Measurements from ENCODE around the gene ZCCHC10.
"Not testable (repeated sequence)": the region's sequence is repeated elsewhere in the genome, so short reads cannot be mapped to it uniquely, and the experiment has no call there.

The ZCCHC10 gene

GRCh38 chr5:133046560-133046959 lies 20.2 kb upstream of the ZCCHC10 start:
- peaks cover 11% of the 10 kb centered on the region for H3K4me1 ChIP-seq (ENCODE audit: control insufficient read depth, insufficient read depth, low read length, poor library complexity, severe bottlenecking)
- not testable (repeated sequence) for H3K4me3 ChIP-seq (ENCODE audit: insufficient read depth, low read depth, low read length, poor library complexity, severe bottlenecking); H3K27me3 ChIP-seq (replicated peaks; ENCODE audit: control insufficient read depth, insufficient read depth, low read length, poor library complexity, severe bottlenecking); H3K36me3 ChIP-seq (ENCODE audit: control insufficient read depth, insufficient read depth, low read length); H3K9me3 ChIP-seq (ENCODE audit: control insufficient read depth, low read length); DNase-seq; H3K27ac ChIP-seq (ENCODE audit: insufficient read depth, low read length, poor library complexity, severe bottlenecking)

- Histone ChIP-seq H3K4me1 (ENCODE audit: control insufficient read depth, insufficient read depth, low read length, poor library complexity, severe bottlenecking) (no peaks in the 10 kb centered on the region), H3K27ac (ENCODE audit: insufficient read depth, low read length, poor library complexity, severe bottlenecking) (no peak overlapping the region), H3K36me3 (ENCODE audit: control insufficient read depth, insufficient read depth, low read length) (no peaks in the 10 kb centered on the region), H3K9me3 (ENCODE audit: control insufficient read depth, low read length) (no peaks in the 10 kb centered on the region), H3K4me3 (ENCODE audit: insufficient read depth, low read depth, low read length, poor library complexity, severe bottlenecking) (no peak overlapping the region), H3K27me3 (replicated peaks; ENCODE audit: control insufficient read depth, insufficient read depth, low read length, poor library complexity, severe bottlenecking) (no peaks in the 10 kb centered on the region)
- DNase-seq = no peak
Observed at GRCh38 chr5:133041910-133042309, 15.6 kb upstream of the ZCCHC10 start.

DNA sequence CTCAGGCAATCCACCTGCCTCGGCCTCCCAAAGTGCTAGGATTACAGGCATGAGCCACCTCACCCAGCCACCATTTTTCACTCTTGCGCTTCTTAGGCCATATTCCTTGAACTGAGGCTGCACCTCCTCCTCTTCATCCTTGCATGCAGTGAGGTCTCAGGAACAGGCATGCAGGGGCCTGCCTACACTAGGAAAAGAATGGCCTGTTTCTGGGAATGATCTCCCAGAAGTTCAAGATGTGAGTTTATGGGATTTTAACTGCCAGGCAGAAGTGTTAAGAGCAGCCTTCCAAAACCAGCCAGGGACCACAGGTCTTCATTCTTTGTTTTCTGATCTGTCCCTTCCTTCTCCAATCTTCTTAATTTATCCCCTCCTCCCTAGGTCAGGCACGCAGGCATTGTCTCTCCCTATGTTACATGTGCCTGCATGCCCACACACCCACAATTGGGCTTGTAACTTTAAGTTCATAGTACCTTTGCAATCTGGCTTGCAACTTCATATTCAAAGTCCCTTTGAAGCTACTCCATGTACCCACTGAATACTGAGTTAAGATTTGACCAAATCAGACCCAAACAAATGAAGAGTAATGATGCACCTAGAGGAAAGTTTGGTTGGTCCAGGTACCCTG lies 14.9 kb upstream of the ZCCHC10 start:
- no peak overlapping the region for H3K27ac ChIP-seq (ENCODE audit: insufficient read depth, low read length, poor library complexity, severe bottlenecking)
- no peaks in the 10 kb centered on the region for H3K9me3 ChIP-seq (ENCODE audit: control insufficient read depth, low read length)
- no peaks in the 10 kb centered on the region for H3K27me3 ChIP-seq (replicated peaks; ENCODE audit: control insufficient read depth, insufficient read depth, low read length, poor library complexity, severe bottlenecking)
- H3K4me3 ChIP-seq (ENCODE audit: insufficient read depth, low read depth, low read length, poor library complexity, severe bottlenecking) = no peak overlapping the region
- H3K4me1 ChIP-seq (ENCODE audit: control insufficient read depth, insufficient read depth, low read length, poor library complexity, severe bottlenecking) = no peaks in the 10 kb centered on the region
- no peak for DNase-seq
- no peaks in the 10 kb centered on the region for H3K36me3 ChIP-seq (ENCODE audit: control insufficient read depth, insufficient read depth, low read length)

- not testable (repeated sequence) for H3K4me3 ChIP-seq (ENCODE audit: insufficient read depth, low read depth, low read length, poor library complexity, severe bottlenecking); DNase-seq; H3K4me1 ChIP-seq (ENCODE audit: control insufficient read depth, insufficient read depth, low read length, poor library complexity, severe bottlenecking); H3K27ac ChIP-seq (ENCODE audit: insufficient read depth, low read length, poor library complexity, severe bottlenecking); H3K27me3 ChIP-seq (replicated peaks; ENCODE audit: control insufficient read depth, insufficient read depth, low read length, poor library complexity, severe bottlenecking); H3K9me3 ChIP-seq (ENCODE audit: control insufficient read depth, low read length); H3K36me3 ChIP-seq (ENCODE audit: control insufficient read depth, insufficient read depth, low read length)
Observed at GRCh38 chr5:133036677-133037076, 10.3 kb upstream of the ZCCHC10 start.

DNA sequence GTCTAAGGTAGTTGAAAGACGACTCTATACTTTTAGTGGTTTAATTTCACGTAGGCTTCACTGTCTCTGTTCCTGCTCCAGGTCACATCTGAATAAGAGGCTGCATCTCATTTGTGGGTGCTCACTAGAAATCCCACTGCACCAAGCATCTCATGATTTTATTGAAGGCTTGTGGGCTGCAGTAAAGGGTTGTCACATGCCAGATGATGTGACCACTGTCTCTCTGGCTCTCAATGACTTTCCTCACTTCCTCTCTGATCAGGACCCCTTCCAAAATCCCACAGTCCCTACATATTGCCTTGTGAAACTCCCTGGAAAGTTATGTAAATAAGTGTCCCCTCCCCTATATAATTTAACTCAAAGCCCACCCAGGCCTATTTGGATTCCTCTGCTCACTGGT lies 8.9 kb upstream of the ZCCHC10 start:
- H3K27me3 ChIP-seq (replicated peaks; ENCODE audit: control insufficient read depth, insufficient read depth, low read length, poor library complexity, severe bottlenecking) = no peaks in the 10 kb centered on the region
- no peak for DNase-seq
- no peaks in the 10 kb centered on the region for H3K4me1 ChIP-seq (ENCODE audit: control insufficient read depth, insufficient read depth, low read length, poor library complexity, severe bottlenecking)
- no peaks in the 10 kb centered on the region for H3K36me3 ChIP-seq (ENCODE audit: control insufficient read depth, insufficient read depth, low read length)
- no peak overlapping the region for H3K27ac ChIP-seq (ENCODE audit: insufficient read depth, low read length, poor library complexity, severe bottlenecking)
- H3K9me3 ChIP-seq (ENCODE audit: control insufficient read depth, low read length) = no peaks in the 10 kb centered on the region
- no peak overlapping the region for H3K4me3 ChIP-seq (ENCODE audit: insufficient read depth, low read depth, low read length, poor library complexity, severe bottlenecking)

DNA sequence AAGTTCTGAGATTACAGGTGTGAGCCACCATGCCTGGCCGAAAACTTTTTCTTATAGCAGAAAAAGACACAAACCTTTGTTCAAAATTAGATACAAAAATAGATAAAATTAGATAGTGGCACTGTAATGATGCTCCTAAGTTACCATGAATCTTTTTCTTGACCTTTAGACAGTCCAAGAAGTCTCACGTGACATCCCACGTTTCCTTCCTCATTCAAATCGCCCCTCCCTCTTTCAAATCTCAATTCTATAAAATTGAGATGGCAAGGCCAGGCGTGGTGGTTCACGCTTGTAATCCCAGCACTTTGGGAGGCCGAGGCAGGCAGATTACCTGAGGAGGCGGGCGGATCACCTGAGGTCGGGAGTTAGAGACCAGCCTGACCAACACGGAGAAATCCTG lies 7.7 kb upstream of the ZCCHC10 start:
- H3K36me3 ChIP-seq (ENCODE audit: control insufficient read depth, insufficient read depth, low read length) = no peaks in the 10 kb centered on the region
- H3K4me3 ChIP-seq (ENCODE audit: insufficient read depth, low read depth, low read length, poor library complexity, severe bottlenecking) = no peak overlapping the region
- no peak for DNase-seq
- H3K4me1 ChIP-seq (ENCODE audit: control insufficient read depth, insufficient read depth, low read length, poor library complexity, severe bottlenecking) = no peaks in the 10 kb centered on the region
- no peak overlapping the region for H3K27ac ChIP-seq (ENCODE audit: insufficient read depth, low read length, poor library complexity, severe bottlenecking)
- H3K27me3 ChIP-seq (replicated peaks; ENCODE audit: control insufficient read depth, insufficient read depth, low read length, poor library complexity, severe bottlenecking) = no peaks in the 10 kb centered on the region
- H3K9me3 ChIP-seq (ENCODE audit: control insufficient read depth, low read length) = no peaks in the 10 kb centered on the region

DNA sequence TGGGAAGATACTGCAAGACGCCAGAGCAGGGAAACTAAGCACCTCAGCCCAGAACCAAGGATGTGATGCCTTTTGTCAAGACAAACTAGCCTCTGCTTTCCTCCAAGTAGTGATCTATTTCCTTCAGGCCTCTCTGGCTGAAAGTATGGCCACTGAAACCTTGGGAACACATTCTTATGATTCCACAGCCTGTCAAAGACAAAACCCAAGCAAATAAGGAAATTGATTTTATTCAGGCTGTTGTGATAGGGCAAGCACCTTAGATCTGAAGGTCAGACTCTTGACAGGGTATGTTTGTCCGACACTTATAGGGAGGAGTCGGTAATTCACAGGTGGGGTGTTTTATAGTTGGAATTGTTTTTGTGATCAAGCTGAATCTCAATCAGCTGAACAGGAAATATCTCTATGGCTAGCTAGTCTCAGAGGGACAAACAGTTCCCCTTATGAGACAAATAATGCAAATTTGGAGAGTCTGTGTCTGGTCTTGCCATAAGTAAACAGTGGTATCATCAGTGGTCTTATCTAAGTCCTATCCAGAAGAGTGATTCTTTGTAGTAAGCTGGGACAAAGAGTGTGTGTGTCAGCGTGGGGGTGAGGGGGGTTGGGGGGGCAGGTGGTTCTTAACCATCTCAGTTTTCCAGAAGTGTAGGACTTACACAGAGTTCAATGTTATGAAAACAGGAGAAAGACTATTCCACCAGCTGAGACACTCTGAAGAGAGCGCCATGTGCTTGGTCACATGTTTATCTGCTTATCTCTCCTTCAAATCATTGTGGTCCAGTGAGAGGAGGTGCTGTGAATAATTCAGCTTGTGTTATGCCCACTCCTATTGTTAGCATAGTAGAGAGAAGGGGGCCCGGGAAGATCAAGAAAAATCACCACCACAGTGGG lies 6.7 kb upstream of the ZCCHC10 start:
- H3K27ac ChIP-seq (ENCODE audit: insufficient read depth, low read length, poor library complexity, severe bottlenecking) = no peak overlapping the region
- H3K27me3 ChIP-seq (replicated peaks; ENCODE audit: control insufficient read depth, insufficient read depth, low read length, poor library complexity, severe bottlenecking) = no peaks in the 10 kb centered on the region
- no peaks in the 10 kb centered on the region for H3K9me3 ChIP-seq (ENCODE audit: control insufficient read depth, low read length)
- H3K4me1 ChIP-seq (ENCODE audit: control insufficient read depth, insufficient read depth, low read length, poor library complexity, severe bottlenecking) = no peaks in the 10 kb centered on the region
- DNase-seq = no peak
- H3K36me3 ChIP-seq (ENCODE audit: control insufficient read depth, insufficient read depth, low read length) = no peaks in the 10 kb centered on the region
- H3K4me3 ChIP-seq (ENCODE audit: insufficient read depth, low read depth, low read length, poor library complexity, severe bottlenecking) = no peak overlapping the region

DNA sequence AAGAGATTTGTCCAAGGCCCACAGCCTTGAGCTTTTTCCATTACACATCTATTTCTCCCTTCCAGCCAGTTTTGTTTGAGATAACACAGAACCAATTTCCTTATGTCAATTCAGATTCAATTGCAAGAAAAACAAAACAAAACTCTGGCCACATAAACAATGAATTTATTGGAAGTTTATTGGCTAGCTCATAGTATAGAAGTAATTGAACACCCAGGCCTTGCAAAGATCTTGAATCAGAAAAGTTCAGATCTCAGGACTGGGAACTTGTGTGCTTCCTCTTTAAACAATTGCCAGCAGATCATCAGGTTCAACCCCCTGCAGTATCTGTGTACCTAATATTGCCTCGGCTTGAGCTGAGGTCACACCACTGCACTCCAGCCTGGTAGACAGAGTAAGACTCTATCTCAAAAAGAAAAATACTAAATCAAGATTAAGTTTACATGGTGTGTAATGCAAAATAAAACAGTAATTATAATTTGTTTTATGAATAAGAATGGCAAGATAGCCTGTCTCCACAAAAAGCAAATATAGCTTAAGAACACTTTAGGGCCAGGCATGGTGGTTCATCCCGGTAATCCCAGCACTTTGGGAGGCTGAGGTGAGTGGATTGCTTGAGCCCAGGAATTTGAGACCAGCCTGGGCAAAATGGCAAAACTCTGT lies 4.1 kb upstream of the ZCCHC10 start:
- no peaks in the 10 kb centered on the region for H3K9me3 ChIP-seq (ENCODE audit: control insufficient read depth, low read length)
- no peaks in the 10 kb centered on the region for H3K36me3 ChIP-seq (ENCODE audit: control insufficient read depth, insufficient read depth, low read length)
- DNase-seq = no peak
- H3K27ac ChIP-seq (ENCODE audit: insufficient read depth, low read length, poor library complexity, severe bottlenecking) = no peak overlapping the region
- H3K4me1 ChIP-seq (ENCODE audit: control insufficient read depth, insufficient read depth, low read length, poor library complexity, severe bottlenecking) = no peaks in the 10 kb centered on the region
- H3K4me3 ChIP-seq (ENCODE audit: insufficient read depth, low read depth, low read length, poor library complexity, severe bottlenecking) = no peak overlapping the region
- no peaks in the 10 kb centered on the region for H3K27me3 ChIP-seq (replicated peaks; ENCODE audit: control insufficient read depth, insufficient read depth, low read length, poor library complexity, severe bottlenecking)

- Histone ChIP-seq H3K4me1 (ENCODE audit: control insufficient read depth, insufficient read depth, low read length, poor library complexity, severe bottlenecking) (no peaks in the 10 kb centered on the region), H3K27ac (ENCODE audit: insufficient read depth, low read length, poor library complexity, severe bottlenecking) (no peak overlapping the region), H3K27me3 (replicated peaks; ENCODE audit: control insufficient read depth, insufficient read depth, low read length, poor library complexity, severe bottlenecking) (no peaks in the 10 kb centered on the region), H3K36me3 (ENCODE audit: control insufficient read depth, insufficient read depth, low read length) (no peaks in the 10 kb centered on the region), H3K9me3 (ENCODE audit: control insufficient read depth, low read length) (no peaks in the 10 kb centered on the region), H3K4me3 (ENCODE audit: insufficient read depth, low read depth, low read length, poor library complexity, severe bottlenecking) (no peak overlapping the region)
- DNase-seq = no peak
Observed at GRCh38 chr5:133029416-133029815, 3.1 kb upstream of the ZCCHC10 start.

- Histone ChIP-seq H3K27ac (ENCODE audit: insufficient read depth, low read length, poor library complexity, severe bottlenecking) (peak overlapping the region; percentile 89), H3K27me3 (replicated peaks; ENCODE audit: control insufficient read depth, insufficient read depth, low read length, poor library complexity, severe bottlenecking) (no peaks in the 10 kb centered on the region)
Observed at GRCh38 chr5:133026664-133027153, 360 bp upstream of the ZCCHC10 start.

More at GRCh38 chr5:133026664-133027153, 360 bp upstream of the ZCCHC10 start:
- no peak for DNase-seq
- H3K36me3 ChIP-seq (ENCODE audit: control insufficient read depth, insufficient read depth, low read length) = no peaks in the 10 kb centered on the region
- no peaks in the 10 kb centered on the region for H3K9me3 ChIP-seq (ENCODE audit: control insufficient read depth, low read length)
- no peaks in the 10 kb centered on the region for H3K4me1 ChIP-seq (ENCODE audit: control insufficient read depth, insufficient read depth, low read length, poor library complexity, severe bottlenecking)
- H3K4me3 ChIP-seq (ENCODE audit: insufficient read depth, low read depth, low read length, poor library complexity, severe bottlenecking) = peak overlapping the region; percentile 99

Measured in effector memory CD4-positive, alpha-beta T cell (primary cell).